COLO829 (cell line): ENCODE data around the gene LRP5.

ENCODE experiments used
- DNase-seq: peaks from one replicate; pipeline ENCODE4 v3.0.0; 2012; ENCODE audit warnings: low spot score

The LRP5 gene

GRCh38 chr11:68371171-68372041 lies 59.0 kb downstream of the LRP5 start:
- no peak for DNase-seq

- no peak for DNase-seq
Measured at GRCh38 chr11:68372114-68372513, 59.7 kb downstream of the LRP5 start.

DNA sequence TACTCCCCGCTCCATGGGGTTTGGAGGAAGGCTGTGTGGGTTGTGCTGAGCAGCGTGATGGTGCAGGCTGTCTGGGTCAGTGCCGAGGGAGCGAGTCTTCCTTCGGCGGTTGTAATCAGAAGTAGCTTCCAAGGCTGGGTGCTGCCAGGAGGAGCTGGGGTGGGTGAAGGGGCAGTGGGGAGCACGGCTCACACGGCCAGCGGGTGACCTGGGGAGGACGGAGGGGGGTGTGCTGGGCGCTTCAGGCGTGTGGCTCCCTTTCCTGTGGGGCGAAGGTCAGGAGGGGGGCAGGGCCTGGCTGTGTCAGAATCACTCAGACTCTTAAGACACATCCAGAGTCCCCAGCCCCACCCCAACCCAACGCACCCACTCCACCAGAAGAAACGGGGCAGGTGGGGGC lies 60.2 kb downstream of the LRP5 start:
- DNase-seq = no peak

GRCh38 chr11:68373189-68373814 lies 60.9 kb downstream of the LRP5 start:
- DNase-seq = no peak

DNA sequence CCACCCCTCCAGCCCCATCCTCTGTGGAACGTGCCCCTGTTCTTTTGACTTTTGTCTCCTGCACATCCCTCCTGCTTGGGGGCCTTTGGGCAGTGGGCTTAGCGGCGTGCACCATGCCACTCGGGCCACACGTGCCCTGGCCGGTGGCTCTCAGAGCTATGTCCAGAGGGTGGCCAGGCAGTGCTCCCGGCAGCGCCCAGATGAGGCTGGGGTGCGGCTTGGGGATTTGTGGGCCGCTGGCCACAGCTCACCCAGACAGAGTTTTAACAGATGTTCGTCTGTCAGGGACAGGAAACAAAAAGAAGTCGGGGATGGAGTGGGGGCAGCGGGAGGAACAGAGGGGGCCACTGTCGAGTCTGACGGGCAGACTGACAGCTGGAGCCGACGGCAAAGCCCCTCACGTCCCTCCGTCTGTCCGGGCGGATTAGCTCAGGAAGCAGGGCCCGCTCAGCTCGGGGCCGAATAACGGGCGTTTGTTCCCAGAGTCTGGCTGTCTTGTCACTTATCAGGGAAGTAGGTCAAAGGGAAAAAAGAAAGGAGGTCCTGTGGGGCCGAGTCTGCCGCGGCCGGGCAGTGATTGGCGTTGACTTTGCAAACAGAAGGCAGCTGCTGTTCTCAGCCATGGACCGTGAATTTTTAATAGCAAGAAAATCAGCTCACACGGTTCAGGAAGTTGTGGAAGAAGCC lies 61.6 kb downstream of the LRP5 start:
- peak; percentile 76 for DNase-seq

DNA sequence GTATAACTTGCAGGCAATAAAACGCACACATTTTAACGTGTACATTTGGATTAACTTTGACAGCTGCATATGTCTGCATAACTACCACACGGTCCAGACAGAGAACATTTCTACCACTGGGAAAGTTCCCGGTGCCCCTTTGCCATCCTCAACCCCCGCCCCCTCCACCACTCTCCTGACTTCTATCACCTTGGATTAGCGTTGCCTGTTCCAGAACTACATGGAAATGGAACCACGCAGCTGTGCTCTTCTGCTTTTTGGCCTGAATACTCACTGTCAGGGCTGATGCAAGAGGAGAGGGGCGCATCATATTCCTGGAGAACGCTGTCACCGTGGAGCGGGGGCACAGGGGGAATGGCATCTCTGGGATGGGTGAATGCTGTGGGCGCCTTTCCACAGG lies 62.1 kb downstream of the LRP5 start:
- no peak for DNase-seq

GRCh38 chr11:68375337-68375736 lies 62.9 kb downstream of the LRP5 start:
- no peak for DNase-seq

DNA sequence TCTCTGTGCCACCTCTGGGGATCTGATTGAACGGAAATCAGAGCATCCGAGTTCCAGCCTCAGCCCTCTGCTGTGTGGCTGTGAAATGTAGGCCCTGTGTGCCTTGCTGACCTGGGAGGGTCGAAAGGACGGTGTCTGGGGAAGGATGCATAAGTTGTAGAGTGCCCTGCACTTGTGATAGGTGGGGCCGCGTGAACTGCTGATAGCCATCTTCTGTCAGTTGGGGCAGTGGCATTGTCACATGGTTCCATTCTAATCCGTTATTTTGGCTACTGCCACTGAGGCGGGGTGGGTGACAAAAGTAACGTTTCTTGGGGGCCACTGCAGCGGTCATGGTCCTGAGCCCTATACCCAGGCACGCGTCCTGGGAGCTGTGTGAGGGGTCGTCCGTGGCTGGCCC lies 63.4 kb downstream of the LRP5 start:
- DNase-seq = no peak

- DNase-seq = no peak
Measured at GRCh38 chr11:68377389-68377795, 65.0 kb downstream of the LRP5 start.

DNA sequence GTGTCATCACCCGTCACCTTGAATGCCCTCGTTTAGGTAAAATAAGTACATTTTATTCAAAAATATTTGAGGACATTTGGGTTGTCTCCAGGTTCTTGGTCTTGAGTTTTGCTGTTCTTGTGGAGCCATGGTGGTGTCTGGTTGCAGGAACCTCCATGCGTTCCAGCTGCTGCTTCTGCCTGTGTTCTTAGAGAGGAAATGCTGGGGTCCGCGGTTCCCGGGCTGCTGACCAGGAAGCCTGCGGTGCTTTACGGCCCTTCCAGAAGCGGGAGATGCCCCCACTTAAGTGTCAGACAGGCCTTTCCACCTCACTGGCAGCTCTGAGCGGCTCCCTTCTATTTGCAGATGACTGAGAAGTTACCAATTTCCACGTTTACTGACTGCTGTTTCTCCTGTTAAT lies 66.8 kb downstream of the LRP5 start:
- DNase-seq = no peak

DNA sequence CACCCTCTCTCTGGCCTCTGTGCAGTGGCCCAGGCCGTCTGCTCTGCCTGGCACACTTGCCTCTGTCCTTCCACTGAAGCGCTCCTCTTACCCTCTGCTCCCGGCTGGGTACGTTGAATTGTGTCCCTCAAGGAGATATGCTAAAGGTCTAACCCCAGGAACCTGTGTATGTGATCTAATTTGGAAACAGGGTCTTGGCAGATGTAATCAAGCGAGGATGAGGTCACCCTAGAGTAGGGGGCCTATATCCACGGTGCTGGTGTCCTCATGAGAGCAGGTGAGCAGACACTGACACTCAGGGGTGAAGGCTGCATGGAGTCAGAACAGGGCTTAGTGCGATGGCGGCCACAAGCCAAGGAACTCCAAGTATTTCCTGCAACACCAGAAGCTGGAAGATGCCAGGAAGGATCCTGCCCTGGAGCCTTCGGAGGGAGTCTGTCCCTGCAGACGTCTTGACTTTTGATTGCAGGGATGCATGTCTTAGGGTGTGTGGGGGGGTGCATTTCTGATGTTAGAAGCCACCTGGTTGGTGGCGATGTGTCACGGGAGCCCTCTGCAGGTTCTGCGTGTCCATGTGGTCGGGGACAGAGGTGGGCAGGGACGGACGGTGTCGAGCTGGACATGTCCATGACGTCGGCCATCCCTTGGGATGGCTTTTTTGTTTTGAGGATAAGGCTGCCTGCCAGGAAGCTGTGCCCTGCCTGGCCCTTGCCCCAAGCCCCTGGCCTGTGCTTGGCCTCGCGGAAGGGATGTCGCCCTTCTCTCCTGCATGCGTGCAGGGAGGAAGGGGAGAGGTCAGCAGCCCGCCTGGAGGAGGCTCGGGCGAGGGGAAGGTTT lies 68.6 kb downstream of the LRP5 start:
- DNase-seq = no peak

DNA sequence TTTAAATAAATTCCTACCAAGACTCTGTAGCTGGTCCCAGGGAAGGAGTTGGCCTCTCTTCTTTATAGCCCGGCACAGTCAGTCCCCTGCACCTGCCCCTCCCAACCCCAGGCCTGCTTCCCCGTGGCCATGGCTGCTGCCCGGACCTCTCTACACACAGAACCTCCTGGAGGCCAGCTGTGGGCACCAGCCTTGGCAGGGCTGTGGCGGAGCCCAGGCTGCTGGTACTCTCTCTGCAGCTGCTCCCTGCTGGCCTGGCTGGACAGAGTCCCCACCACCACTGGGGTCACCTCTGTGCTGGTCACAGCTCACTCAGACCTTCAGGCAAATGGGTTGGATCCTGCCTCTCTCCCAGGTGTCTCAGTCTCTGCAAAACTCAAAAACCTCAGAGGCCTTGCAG lies 69.3 kb downstream of the LRP5 start:
- no peak for DNase-seq

- no peak for DNase-seq
Measured at GRCh38 chr11:68382358-68382998, 70.1 kb downstream of the LRP5 start.

DNA sequence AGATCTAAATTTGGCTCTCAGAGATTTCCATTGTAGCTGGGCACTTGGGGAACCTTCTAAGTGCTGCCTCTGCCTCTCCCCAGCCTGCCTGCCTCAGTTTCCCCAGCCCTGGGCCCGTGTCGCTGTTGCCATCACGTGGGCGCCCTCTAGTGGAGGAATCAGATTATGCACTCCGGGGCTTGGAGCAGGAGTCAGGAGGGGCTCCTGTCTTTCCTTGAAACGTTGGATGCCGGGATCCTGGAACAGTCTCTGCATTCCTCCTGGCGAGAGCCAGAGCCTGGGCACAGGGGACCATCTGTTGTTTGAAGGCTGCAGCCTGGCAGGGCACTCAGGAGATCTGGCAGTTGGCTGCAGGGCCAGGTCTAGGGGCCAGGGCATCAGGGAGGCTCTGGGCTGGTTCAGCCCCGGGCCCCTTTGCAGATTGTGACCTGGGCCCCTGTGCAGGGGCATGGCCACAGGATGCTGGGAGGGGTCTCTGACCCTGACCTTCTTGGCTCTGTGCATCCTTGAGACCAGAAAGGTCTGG lies 71.6 kb downstream of the LRP5 start:
- DNase-seq = peak; percentile 37

DNA sequence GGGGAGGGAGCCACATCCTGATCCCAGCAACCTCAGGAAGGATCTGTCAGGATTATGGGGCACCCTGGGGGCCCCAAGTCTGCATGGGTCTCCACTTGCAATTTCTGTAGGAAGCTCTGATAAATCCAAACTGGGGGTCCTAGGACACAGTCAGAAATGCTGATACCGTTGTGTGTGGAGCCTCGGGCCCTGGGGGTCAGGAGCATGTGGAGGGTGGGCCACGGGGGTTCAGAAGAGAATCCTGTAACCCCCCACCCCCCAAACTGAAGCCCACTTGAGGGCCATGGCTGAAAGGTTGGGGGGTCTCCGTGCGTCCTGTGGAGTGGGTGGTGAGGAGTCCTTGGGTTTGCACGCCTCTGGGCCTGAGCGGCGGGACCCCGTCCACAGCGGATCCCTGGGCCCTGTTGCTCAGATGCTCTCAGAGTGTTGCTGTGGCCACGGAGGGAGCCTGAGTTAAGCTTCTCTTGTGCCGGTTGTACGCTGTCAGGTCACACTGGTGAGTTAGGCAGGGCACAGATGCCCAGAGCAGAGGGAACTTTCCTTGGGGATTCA lies 72.2 kb downstream of the LRP5 start:
- no peak for DNase-seq

GRCh38 chr11:68385128-68385527 lies 72.7 kb downstream of the LRP5 start:
- no peak for DNase-seq

- DNase-seq = no peak
Measured at GRCh38 chr11:68386331-68386978, 74.1 kb downstream of the LRP5 start.

GRCh38 chr11:68387840-68388239 lies 75.4 kb downstream of the LRP5 start:
- no peak for DNase-seq

DNA sequence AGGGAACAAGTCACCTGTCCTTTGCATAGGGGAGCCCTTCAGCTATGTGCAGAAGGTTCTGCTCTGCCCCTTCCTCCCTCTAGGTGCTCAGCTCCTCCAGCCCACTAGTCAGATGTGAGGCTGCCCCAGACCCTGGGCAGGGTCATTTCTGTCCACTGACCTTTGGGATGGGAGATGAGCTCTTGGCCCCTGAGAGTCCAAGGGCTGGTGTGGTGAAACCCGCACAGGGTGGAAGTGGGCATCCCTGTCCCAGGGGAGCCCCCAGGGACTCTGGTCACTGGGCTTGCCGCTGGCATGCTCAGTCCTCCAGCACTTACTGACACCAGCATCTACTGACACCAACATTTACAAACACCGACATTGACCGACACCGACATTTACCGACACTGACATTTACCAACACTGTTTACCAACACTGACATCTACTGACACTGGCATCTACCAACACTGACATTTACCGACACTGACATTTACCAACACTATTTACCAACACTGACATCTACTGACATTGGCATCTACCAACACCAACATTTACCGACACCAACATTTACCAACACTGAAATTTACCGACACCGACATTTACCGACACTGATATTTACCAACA lies 76.3 kb downstream of the LRP5 start:
- DNase-seq = no peak

DNA sequence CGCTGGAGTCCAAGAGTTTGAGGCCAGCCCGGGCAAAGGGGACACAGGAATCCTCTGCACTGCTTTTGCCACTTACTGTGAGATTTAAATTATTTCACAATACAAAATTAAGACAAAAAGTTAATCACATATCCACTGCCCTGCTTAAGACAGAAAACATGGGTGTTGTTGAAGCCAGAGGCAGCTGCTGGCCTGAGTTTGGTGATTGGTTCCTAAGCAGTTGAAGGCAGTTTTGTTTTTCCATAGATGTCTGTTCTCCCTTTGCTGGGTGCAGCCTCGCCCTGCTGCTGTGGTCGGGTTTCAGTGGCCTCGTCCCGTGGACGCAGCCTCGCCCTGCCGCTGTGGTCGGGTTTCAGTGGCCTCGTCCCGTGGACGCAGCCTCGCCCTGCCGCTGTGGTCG lies 77.9 kb downstream of the LRP5 start:
- no peak for DNase-seq
